ENCODE results near the gene DMTF1. TPM values are rescaled to one million over a fixed set of nuclear protein-coding genes. Genes with fewer than 3 reads are reported as not detected.

DMTF1 gene
- total RNA-seq, 2 experiments from 2014 or later: 111 to 197 TPM

GRCh38 chr7:87151002-87151728 lies 1.1 kb upstream of the DMTF1 start:
- intact Hi-C loops (cut with micrococcal nuclease; ENCODE audit: unreplicated experiment): loop anchor here (5.0 kb wide), 4 partner anchors 86 to 939 kb away; partner anchors contain the start of gene CROT
- TF ChIP-seq EZH2phosphoT487 (IDR thresholded peaks at IDR 0.05; ENCODE audit: borderline replicate concordance, low read depth, low read length): no peak
- TF ChIP-seq, protein P1, sequence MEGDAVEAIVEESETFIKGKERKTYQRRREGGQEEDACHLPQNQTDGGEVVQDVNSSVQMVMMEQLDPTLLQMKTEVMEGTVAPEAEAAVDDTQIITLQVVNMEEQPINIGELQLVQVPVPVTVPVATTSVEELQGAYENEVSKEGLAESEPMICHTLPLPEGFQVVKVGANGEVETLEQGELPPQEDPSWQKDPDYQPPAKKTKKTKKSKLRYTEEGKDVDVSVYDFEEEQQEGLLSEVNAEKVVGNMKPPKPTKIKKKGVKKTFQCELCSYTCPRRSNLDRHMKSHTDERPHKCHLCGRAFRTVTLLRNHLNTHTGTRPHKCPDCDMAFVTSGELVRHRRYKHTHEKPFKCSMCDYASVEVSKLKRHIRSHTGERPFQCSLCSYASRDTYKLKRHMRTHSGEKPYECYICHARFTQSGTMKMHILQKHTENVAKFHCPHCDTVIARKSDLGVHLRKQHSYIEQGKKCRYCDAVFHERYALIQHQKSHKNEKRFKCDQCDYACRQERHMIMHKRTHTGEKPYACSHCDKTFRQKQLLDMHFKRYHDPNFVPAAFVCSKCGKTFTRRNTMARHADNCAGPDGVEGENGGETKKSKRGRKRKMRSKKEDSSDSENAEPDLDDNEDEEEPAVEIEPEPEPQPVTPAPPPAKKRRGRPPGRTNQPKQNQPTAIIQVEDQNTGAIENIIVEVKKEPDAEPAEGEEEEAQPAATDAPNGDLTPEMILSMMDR (conservative IDR thresholded peaks at IDR 0.05; ENCODE audit: low read length): no peak
- Histone ChIP-seq H3K4me1 (ENCODE audit: insufficient read depth, low read length, poor library complexity, severe bottlenecking) (peaks cover 35% of the 10 kb centered on the region), H3K9me2 (ENCODE audit: insufficient read depth, low read length) (no peaks in the 10 kb centered on the region), H4K20me1 (ENCODE audit: insufficient read depth, low read length) (peaks cover 28% of the 10 kb centered on the region), H3K4me3 (ENCODE audit: low read depth, low read length, poor library complexity, severe bottlenecking) (peak overlapping the region; percentile 93), H3K27ac (ENCODE audit: low read depth, low read length, poor library complexity, severe bottlenecking) (peak overlapping the region; percentile 81), H3K9me3 (ENCODE audit: low read length) (peaks cover 8% of the 10 kb centered on the region; the same call in 1 of the 2 replicates), H3K4me2 (ENCODE audit: low read length) (peak overlapping the region; percentile 83), H3K36me3 (ENCODE audit: insufficient read depth, low read length) (peaks cover 30% of the 10 kb centered on the region), H2AFZ (ENCODE audit: low read length) (peak overlapping the region; percentile 87; the same call in 1 of the 2 replicates), H3K79me2 (ENCODE audit: insufficient read depth, low read depth, low read length) (peaks cover 45% of the 10 kb centered on the region)
- CTCF ChIA-PET (ENCODE audit: unreplicated experiment): interaction anchor here (0.6 kb wide), 1 partner anchor 236 kb away, joined by 3 read pairs; no protein-coding TSS in a partner anchor
- POLR2A ChIA-PET: interaction anchor here (0.5 to 10.6 kb wide), 11 partner anchors 9 to 225 kb away, joined by 3 to 192 read pairs (median 5); partner anchors contain the start of genes ELAPOR2 and TMEM243
- no peak for DNase-seq (ENCODE audit: low spot score)
- no TSS peak for BruUV-seq (replicated peaks)

- H3K9me3 ChIP-seq (ENCODE audit: low read length): peaks cover 8% of the 10 kb centered on the region; the same call in 1 of the 2 replicates
- peak overlapping the region; percentile 93 for H3K4me3 ChIP-seq (ENCODE audit: low read depth, low read length, poor library complexity, severe bottlenecking)
- H3K79me2 ChIP-seq (ENCODE audit: insufficient read depth, low read depth, low read length): peaks cover 51% of the 10 kb centered on the region
- H4K20me1 ChIP-seq (ENCODE audit: insufficient read depth, low read length): peaks cover 33% of the 10 kb centered on the region
- CTCF ChIA-PET (ENCODE audit: unreplicated experiment): interaction anchor here (1.2 kb wide), 1 partner anchor 67 kb away, joined by 8 read pairs; the partner anchor contains the start of gene TMEM243
- H2AFZ ChIP-seq (ENCODE audit: low read length): peak overlapping the region; percentile 87
- peaks cover 36% of the 10 kb centered on the region for H3K36me3 ChIP-seq (ENCODE audit: insufficient read depth, low read length)
- DNase-seq (ENCODE audit: low spot score): no peak
- no peak for TF ChIP-seq EZH2phosphoT487 (IDR thresholded peaks at IDR 0.05; ENCODE audit: borderline replicate concordance, low read depth, low read length)
- TF ChIP-seq, protein P1 (conservative IDR thresholded peaks at IDR 0.05; ENCODE audit: low read length): no peak
- H3K4me2 ChIP-seq (ENCODE audit: low read length): peak overlapping the region; percentile 83
- H3K27ac ChIP-seq (ENCODE audit: low read depth, low read length, poor library complexity, severe bottlenecking): peak overlapping the region; percentile 81
- intact Hi-C loops (cut with micrococcal nuclease; ENCODE audit: unreplicated experiment): loop anchor here (1.0 to 5.0 kb wide), 6 partner anchors 68 to 939 kb away; partner anchors contain the start of genes CROT, ELAPOR2 and TMEM243
- no peaks in the 10 kb centered on the region for H3K9me2 ChIP-seq (ENCODE audit: insufficient read depth, low read length)
- BruUV-seq (replicated peaks): TSS peak; percentile 93
- H3K4me1 ChIP-seq (ENCODE audit: insufficient read depth, low read length, poor library complexity, severe bottlenecking): peaks cover 41% of the 10 kb centered on the region
- POLR2A ChIA-PET: interaction anchor here (0.6 to 10.6 kb wide), 10 partner anchors 8 to 841 kb away, joined by 3 to 192 read pairs (median 4); partner anchors contain the start of gene TMEM243
Observed at GRCh38 chr7:87151729-87152111, 533 bp upstream of the DMTF1 start.
